WTC11 (cell line): ENCODE measurements around the gene GALNT9. TPM values are rescaled to one million over a fixed set of nuclear protein-coding genes. Genes with fewer than 3 reads are reported as not detected.

Source experiments
- ATAC-seq: fragments of 200-7000 bp; cut with Tn5 transposase; 2 replicates; pipeline ENCODE4 v1.10.0; 2021; ENCODE audit warnings: mild to moderate bottlenecking, moderate library complexity
- CTCF ChIA-PET: fragments of 300-600 bp; sonication (Branson Sonifier 250); formaldehyde crosslinking; loops from one replicate; lab custom pipeline; 2021; ENCODE audit warnings: antibody characterized with exemption; lab: Charles Lee
- POLR2A ChIA-PET: fragments of 350-600 bp; sonication (Branson Sonifier 250); formaldehyde crosslinking; loops from one replicate; lab custom pipeline; 2021; ENCODE audit warnings: antibody characterized with exemption; lab: Charles Lee
- DNase-seq: peaks from one replicate; pipeline ENCODE4 v3.0.0; 2021; ENCODE audit warnings: low spot score
- H3K27ac Mint-ChIP-seq: 2 replicates; pipeline ENCODE4 v1.8.0; 2021; ENCODE audit warnings: mixed read lengths
- H3K27me3 Mint-ChIP-seq: 2 replicates; pipeline ENCODE4 v1.8.0; 2021; ENCODE audit warnings: low read depth, mild to moderate bottlenecking, moderate library complexity, mixed read lengths
- H3K36me3 Mint-ChIP-seq: 2 replicates; pipeline ENCODE4 v1.8.0; 2021; ENCODE audit warnings: mixed read lengths
- H3K4me1 Mint-ChIP-seq: 2 replicates; pipeline ENCODE4 v1.8.0; 2022; ENCODE audit warnings: mixed read lengths
- H3K4me3 Mint-ChIP-seq: 2 replicates; pipeline ENCODE4 v1.8.0; 2021; ENCODE audit warnings: mild to moderate bottlenecking, moderate library complexity, mixed read lengths
- H3K9me3 Mint-ChIP-seq: 2 replicates; pipeline ENCODE4 v1.8.0; 2021; ENCODE audit warnings: mixed read lengths
- ATF1 ChIP-seq: sonication (generic); formaldehyde crosslinking; IDR thresholded peaks from 2 replicates; pipeline ENCODE4 v1.8.1; 2023; ENCODE audit warnings: mild to moderate bottlenecking, moderate library complexity, missing genetic modification reagents
- CBFB ChIP-seq: sonication (generic); formaldehyde crosslinking; IDR thresholded peaks from 2 replicates; pipeline ENCODE4 v1.8.1; 2022; ENCODE audit warnings: mild to moderate bottlenecking, low read depth, missing genetic modification reagents
- ESRRA ChIP-seq: sonication (generic); formaldehyde crosslinking; IDR thresholded peaks from 2 replicates; pipeline ENCODE4 v1.8.1; 2022; ENCODE audit warnings: mild to moderate bottlenecking, missing genetic modification reagents, borderline replicate concordance
- ETV6 ChIP-seq: sonication (generic); formaldehyde crosslinking; IDR thresholded peaks from 2 replicates; pipeline ENCODE4 v1.8.1; 2022; ENCODE audit warnings: mild to moderate bottlenecking, missing genetic modification reagents
- MYBL2 ChIP-seq: sonication (generic); formaldehyde crosslinking; IDR thresholded peaks from 2 replicates; pipeline ENCODE4 v1.8.1; 2023; ENCODE audit warnings: mild to moderate bottlenecking, moderate library complexity, missing genetic modification reagents
- PRRX2 ChIP-seq: fragments of 250-450 bp; sonication (Bioruptor Pico); IDR thresholded peaks from 2 replicates; pipeline ENCODE4 v1.8.0; 2021; ENCODE audit warnings: mild to moderate bottlenecking
- SMAD3 ChIP-seq: sonication (generic); formaldehyde crosslinking; IDR thresholded peaks from 2 replicates; pipeline ENCODE4 v1.8.0; 2022; ENCODE audit warnings: missing genetic modification reagents, mild to moderate bottlenecking, borderline replicate concordance
- SP1 ChIP-seq: sonication (generic); formaldehyde crosslinking; conservative IDR thresholded peaks from 2 replicates; pipeline ENCODE4 v1.8.1; 2022; ENCODE audit warnings: missing genetic modification reagents
- ZNF138 ChIP-seq: sonication (generic); formaldehyde crosslinking; conservative IDR thresholded peaks from 2 replicates; pipeline ENCODE4 v1.8.1; 2022; ENCODE audit warnings: mild to moderate bottlenecking, moderate library complexity, missing genetic modification reagents
- total RNA-seq: library from RNA; stranded (reverse); gene quantifications from 3 replicates; pipeline ENCODE4 v1.2.3, GENCODE V29; 2021
- TF ChIP-seq, protein P1 (sequence below): fragments of 200-600 bp; IDR thresholded peaks from 2 replicates; pipeline ENCODE4 v1.8.0; 2022; ENCODE audit warnings: antibody characterized with exemption
- TF ChIP-seq, protein P2 (sequence below): sonication (generic); formaldehyde crosslinking; IDR thresholded peaks from 2 replicates; pipeline ENCODE4 v1.8.0; 2023; ENCODE audit warnings: mild to moderate bottlenecking, missing genetic modification reagents
- TF ChIP-seq, protein P3 (sequence below): sonication (generic); formaldehyde crosslinking; IDR thresholded peaks from 2 replicates; pipeline ENCODE4 v1.8.1; 2023; ENCODE audit warnings: mild to moderate bottlenecking, missing genetic modification reagents, moderate library complexity
- TF ChIP-seq, protein P4 (sequence below): fragments of 250-450 bp; sonication (Bioruptor Pico); IDR thresholded peaks from 2 replicates; pipeline ENCODE4 v1.9.0; 2021; ENCODE audit warnings: mild to moderate bottlenecking, borderline replicate concordance
- TF ChIP-seq, protein P5 (sequence below): fragments of 250-450 bp; sonication (Bioruptor Pico); IDR thresholded peaks from 2 replicates; pipeline ENCODE4 v2.1.2; 2022; ENCODE audit warnings: mild to moderate bottlenecking, moderate library complexity
- TF ChIP-seq, protein P6 (sequence below): fragments of 250-450 bp; sonication (Bioruptor Pico); IDR thresholded peaks from 2 replicates; pipeline ENCODE4 v1.9.0; 2021; ENCODE audit warnings: mild to moderate bottlenecking
- TF ChIP-seq, protein P7 (sequence below): sonication (generic); formaldehyde crosslinking; IDR thresholded peaks from 2 replicates; pipeline ENCODE4 v1.8.1; 2023; ENCODE audit warnings: mild to moderate bottlenecking, missing genetic modification reagents

GALNT9 gene
- total RNA-seq, 1 experiment from 2014 or later, result 0.90 TPM

DNA sequence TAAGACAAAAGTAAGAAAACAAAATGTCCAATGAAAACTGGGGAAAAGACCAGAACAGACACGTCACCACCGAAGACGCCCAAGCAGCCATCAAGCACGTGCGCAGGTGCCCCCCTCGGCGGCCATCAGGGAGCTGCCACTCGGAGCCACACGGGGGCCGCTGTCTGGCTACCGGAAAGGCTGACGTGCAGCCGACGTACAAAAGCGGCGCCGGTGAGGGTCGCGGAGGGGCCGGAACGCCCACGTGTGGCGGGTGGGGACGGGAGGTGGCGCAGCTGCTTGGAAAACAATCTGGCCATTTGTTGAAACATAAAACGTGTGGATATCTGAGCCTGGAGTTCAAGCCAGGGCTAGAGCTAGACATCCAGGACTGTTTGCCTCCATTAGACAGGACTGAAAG is 60.7 kb downstream of the GALNT9 start (continued):
- TF ChIP-seq, protein P1, sequence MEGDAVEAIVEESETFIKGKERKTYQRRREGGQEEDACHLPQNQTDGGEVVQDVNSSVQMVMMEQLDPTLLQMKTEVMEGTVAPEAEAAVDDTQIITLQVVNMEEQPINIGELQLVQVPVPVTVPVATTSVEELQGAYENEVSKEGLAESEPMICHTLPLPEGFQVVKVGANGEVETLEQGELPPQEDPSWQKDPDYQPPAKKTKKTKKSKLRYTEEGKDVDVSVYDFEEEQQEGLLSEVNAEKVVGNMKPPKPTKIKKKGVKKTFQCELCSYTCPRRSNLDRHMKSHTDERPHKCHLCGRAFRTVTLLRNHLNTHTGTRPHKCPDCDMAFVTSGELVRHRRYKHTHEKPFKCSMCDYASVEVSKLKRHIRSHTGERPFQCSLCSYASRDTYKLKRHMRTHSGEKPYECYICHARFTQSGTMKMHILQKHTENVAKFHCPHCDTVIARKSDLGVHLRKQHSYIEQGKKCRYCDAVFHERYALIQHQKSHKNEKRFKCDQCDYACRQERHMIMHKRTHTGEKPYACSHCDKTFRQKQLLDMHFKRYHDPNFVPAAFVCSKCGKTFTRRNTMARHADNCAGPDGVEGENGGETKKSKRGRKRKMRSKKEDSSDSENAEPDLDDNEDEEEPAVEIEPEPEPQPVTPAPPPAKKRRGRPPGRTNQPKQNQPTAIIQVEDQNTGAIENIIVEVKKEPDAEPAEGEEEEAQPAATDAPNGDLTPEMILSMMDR, result no peak
- TF ChIP-seq ETV6 (no peak), MYBL2 (no peak)
- TF ChIP-seq, protein P2, sequence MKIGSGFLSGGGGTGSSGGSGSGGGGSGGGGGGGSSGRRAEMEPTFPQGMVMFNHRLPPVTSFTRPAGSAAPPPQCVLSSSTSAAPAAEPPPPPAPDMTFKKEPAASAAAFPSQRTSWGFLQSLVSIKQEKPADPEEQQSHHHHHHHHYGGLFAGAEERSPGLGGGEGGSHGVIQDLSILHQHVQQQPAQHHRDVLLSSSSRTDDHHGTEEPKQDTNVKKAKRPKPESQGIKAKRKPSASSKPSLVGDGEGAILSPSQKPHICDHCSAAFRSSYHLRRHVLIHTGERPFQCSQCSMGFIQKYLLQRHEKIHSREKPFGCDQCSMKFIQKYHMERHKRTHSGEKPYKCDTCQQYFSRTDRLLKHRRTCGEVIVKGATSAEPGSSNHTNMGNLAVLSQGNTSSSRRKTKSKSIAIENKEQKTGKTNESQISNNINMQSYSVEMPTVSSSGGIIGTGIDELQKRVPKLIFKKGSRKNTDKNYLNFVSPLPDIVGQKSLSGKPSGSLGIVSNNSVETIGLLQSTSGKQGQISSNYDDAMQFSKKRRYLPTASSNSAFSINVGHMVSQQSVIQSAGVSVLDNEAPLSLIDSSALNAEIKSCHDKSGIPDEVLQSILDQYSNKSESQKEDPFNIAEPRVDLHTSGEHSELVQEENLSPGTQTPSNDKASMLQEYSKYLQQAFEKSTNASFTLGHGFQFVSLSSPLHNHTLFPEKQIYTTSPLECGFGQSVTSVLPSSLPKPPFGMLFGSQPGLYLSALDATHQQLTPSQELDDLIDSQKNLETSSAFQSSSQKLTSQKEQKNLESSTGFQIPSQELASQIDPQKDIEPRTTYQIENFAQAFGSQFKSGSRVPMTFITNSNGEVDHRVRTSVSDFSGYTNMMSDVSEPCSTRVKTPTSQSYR, result no peak
- TF ChIP-seq, all 79 proteins: peak for 0

DNA sequence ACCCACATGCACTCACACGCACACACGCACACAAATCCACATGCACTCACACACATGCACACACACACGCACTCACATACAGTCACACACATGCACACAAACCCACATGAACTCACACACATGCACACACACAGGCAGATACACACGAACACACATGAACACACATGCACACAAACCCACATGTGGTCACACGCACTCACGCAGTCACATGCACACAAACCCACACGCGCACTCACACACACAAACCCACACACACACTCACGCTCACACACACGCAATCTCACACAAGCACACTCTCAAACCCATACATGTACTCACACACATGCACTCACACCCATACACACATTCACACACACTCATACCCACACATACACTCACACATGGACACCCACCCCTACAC is 61.5 kb downstream of the GALNT9 start:
- no peak overlapping the region for H3K27ac Mint-ChIP-seq
- TF ChIP-seq SMAD3 (CRISPR knock-in tag), result no peak
- TF ChIP-seq, all 79 proteins: peak for 0
- Mint-ChIP-seq H3K4me3 (no peak overlapping the region), H3K27me3 (peaks cover 38% of the 10 kb centered on the region), H3K9me3 (no peaks in the 10 kb centered on the region), H3K36me3 (no peaks in the 10 kb centered on the region), H3K4me1 (no peaks in the 10 kb centered on the region)
- ChIA-PET POLR2A (no interaction called here), CTCF (no interaction called here)
- DNase-seq (no peak), ATAC-seq (no peak)

DNA sequence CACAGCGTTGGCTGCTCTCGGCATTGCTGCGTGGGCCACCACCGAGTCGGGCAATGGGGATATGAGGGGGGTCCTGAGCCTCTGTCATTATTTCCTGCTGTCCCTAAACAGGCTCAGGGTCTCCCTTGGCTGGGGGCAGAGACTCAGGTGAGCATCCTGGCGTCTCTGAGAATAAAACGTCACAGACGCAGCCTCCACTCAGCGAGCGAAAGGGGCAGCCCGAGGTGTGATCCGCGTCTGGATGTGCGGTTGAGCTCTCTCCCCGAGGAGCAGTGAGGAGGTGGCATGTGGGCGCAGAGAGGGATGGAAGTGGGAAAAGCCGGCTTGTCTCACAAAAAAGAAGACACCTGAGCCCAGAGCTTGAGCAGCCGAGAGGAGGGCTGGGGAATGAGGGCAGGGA is 62.6 kb downstream of the GALNT9 start:
- DNase-seq (no peak), ATAC-seq (no peak)
- peaks cover 38% of the 10 kb centered on the region for H3K27me3 Mint-ChIP-seq
- H3K9me3 Mint-ChIP-seq, result no peaks in the 10 kb centered on the region
- no peak overlapping the region for H3K4me3 Mint-ChIP-seq
- ChIA-PET CTCF (interaction anchor here (1.1 kb wide), 1 partner anchor 18 kb away, joined by 3 read pairs; no protein-coding TSS in a partner anchor), POLR2A (no interaction called here)
- H3K4me1 Mint-ChIP-seq, result no peaks in the 10 kb centered on the region
- no peaks in the 10 kb centered on the region for H3K36me3 Mint-ChIP-seq
- no peak overlapping the region for H3K27ac Mint-ChIP-seq
- TF ChIP-seq, protein P3, sequence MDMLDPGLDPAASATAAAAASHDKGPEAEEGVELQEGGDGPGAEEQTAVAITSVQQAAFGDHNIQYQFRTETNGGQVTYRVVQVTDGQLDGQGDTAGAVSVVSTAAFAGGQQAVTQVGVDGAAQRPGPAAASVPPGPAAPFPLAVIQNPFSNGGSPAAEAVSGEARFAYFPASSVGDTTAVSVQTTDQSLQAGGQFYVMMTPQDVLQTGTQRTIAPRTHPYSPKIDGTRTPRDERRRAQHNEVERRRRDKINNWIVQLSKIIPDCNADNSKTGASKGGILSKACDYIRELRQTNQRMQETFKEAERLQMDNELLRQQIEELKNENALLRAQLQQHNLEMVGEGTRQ (CRISPR knock-in tag), result no peak
- TF ChIP-seq, protein P4, sequence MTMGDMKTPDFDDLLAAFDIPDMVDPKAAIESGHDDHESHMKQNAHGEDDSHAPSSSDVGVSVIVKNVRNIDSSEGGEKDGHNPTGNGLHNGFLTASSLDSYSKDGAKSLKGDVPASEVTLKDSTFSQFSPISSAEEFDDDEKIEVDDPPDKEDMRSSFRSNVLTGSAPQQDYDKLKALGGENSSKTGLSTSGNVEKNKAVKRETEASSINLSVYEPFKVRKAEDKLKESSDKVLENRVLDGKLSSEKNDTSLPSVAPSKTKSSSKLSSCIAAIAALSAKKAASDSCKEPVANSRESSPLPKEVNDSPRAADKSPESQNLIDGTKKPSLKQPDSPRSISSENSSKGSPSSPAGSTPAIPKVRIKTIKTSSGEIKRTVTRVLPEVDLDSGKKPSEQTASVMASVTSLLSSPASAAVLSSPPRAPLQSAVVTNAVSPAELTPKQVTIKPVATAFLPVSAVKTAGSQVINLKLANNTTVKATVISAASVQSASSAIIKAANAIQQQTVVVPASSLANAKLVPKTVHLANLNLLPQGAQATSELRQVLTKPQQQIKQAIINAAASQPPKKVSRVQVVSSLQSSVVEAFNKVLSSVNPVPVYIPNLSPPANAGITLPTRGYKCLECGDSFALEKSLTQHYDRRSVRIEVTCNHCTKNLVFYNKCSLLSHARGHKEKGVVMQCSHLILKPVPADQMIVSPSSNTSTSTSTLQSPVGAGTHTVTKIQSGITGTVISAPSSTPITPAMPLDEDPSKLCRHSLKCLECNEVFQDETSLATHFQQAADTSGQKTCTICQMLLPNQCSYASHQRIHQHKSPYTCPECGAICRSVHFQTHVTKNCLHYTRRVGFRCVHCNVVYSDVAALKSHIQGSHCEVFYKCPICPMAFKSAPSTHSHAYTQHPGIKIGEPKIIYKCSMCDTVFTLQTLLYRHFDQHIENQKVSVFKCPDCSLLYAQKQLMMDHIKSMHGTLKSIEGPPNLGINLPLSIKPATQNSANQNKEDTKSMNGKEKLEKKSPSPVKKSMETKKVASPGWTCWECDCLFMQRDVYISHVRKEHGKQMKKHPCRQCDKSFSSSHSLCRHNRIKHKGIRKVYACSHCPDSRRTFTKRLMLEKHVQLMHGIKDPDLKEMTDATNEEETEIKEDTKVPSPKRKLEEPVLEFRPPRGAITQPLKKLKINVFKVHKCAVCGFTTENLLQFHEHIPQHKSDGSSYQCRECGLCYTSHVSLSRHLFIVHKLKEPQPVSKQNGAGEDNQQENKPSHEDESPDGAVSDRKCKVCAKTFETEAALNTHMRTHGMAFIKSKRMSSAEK (CRISPR knock-in tag), result no peak
- TF ChIP-seq ATF1 (CRISPR knock-in tag) (no peak), SMAD3 (CRISPR knock-in tag) (no peak), PRRX2 (CRISPR knock-in tag) (no peak), SP1 (no peak), ZNF138 (CRISPR knock-in tag) (no peak), ESRRA (no peak), CBFB (CRISPR knock-in tag) (no peak)
- TF ChIP-seq, protein P5, sequence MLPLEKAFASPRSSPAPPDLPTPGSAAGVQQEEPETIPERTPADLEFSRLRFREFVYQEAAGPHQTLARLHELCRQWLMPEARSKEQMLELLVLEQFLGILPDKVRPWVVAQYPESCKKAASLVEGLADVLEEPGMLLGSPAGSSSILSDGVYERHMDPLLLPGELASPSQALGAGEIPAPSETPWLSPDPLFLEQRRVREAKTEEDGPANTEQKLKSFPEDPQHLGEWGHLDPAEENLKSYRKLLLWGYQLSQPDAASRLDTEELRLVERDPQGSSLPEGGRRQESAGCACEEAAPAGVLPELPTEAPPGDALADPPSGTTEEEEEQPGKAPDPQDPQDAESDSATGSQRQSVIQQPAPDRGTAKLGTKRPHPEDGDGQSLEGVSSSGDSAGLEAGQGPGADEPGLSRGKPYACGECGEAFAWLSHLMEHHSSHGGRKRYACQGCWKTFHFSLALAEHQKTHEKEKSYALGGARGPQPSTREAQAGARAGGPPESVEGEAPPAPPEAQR (CRISPR knock-in tag), result no peak
- TF ChIP-seq, protein P6, sequence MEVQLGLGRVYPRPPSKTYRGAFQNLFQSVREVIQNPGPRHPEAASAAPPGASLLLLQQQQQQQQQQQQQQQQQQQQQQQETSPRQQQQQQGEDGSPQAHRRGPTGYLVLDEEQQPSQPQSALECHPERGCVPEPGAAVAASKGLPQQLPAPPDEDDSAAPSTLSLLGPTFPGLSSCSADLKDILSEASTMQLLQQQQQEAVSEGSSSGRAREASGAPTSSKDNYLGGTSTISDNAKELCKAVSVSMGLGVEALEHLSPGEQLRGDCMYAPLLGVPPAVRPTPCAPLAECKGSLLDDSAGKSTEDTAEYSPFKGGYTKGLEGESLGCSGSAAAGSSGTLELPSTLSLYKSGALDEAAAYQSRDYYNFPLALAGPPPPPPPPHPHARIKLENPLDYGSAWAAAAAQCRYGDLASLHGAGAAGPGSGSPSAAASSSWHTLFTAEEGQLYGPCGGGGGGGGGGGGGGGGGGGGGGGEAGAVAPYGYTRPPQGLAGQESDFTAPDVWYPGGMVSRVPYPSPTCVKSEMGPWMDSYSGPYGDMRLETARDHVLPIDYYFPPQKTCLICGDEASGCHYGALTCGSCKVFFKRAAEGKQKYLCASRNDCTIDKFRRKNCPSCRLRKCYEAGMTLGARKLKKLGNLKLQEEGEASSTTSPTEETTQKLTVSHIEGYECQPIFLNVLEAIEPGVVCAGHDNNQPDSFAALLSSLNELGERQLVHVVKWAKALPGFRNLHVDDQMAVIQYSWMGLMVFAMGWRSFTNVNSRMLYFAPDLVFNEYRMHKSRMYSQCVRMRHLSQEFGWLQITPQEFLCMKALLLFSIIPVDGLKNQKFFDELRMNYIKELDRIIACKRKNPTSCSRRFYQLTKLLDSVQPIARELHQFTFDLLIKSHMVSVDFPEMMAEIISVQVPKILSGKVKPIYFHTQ (CRISPR knock-in tag), result no peak
- TF ChIP-seq, protein P7, sequence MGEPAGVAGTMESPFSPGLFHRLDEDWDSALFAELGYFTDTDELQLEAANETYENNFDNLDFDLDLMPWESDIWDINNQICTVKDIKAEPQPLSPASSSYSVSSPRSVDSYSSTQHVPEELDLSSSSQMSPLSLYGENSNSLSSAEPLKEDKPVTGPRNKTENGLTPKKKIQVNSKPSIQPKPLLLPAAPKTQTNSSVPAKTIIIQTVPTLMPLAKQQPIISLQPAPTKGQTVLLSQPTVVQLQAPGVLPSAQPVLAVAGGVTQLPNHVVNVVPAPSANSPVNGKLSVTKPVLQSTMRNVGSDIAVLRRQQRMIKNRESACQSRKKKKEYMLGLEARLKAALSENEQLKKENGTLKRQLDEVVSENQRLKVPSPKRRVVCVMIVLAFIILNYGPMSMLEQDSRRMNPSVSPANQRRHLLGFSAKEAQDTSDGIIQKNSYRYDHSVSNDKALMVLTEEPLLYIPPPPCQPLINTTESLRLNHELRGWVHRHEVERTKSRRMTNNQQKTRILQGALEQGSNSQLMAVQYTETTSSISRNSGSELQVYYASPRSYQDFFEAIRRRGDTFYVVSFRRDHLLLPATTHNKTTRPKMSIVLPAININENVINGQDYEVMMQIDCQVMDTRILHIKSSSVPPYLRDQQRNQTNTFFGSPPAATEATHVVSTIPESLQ (CRISPR knock-in tag), result no peak
